Amniotic stem cell (primary cell): ENCODE results near the gene CSRP1.
"Not testable (repeated sequence)": the region's sequence is repeated elsewhere in the genome, so short reads cannot be mapped to it uniquely, and the experiment has no call there.

Experiments
- DNase-seq: peaks from one replicate; lab custom pipeline; 2025; lab: John Stamatoyannopoulos, UW

Gene CSRP1

DNA sequence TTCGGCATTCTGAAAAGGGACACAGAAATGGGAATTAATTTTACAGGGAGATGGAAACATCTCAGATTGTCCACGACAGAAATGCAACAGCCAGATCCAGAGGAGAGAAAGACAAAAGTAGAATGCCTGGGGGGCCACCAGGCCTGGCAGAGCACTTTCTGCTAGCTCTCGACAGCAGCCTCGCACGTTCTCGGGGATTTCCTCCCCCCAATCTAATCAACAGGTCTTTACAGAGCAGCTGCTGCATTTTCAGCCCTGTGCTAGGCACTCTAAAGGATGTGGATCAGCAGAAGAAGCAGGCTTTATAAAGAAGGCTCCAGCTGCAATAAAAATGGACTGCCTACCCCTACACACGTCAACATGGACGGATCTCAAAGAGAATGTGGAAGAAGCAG, 10.6 kb downstream of the CSRP1 start:
- no peak for DNase-seq

- DNase-seq, result no peak
These were observed 11.2 kb downstream of the CSRP1 start for GRCh38 chr1:201495551-201496295.

- DNase-seq, result no peak
These were observed 12.9 kb downstream of the CSRP1 start for GRCh38 chr1:201493757-201494617.

DNA sequence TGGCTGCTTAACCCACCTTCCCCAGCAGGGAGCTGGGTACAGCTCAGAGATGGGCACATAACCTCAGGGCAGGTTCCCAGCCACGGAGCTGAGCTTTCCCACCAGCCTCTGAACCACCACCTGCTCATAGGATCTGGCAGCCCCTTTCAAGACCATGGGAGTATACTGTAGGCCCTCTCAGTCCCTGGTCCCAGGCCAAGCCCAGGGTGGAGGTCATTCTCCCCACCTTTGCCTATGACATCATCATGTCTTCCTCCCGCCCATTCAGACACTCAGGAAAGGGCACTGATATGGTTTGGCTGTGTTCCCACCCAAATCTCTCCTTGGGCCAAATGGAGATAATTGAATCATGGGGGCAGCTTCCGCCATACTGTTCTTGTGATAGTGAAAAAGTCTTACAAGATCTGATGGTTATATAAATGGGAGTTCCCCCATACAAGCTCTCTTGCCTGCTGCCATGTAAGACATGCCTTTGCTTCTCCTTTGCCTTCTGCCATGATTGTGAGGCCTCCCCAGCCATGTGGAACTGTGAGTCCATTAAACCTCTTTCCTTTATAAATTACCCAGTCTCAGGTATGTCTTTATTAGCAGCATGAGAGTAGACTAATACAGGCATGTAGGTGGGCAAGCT, 13.8 kb downstream of the CSRP1 start:
- DNase-seq, result not testable (repeated sequence)

DNA sequence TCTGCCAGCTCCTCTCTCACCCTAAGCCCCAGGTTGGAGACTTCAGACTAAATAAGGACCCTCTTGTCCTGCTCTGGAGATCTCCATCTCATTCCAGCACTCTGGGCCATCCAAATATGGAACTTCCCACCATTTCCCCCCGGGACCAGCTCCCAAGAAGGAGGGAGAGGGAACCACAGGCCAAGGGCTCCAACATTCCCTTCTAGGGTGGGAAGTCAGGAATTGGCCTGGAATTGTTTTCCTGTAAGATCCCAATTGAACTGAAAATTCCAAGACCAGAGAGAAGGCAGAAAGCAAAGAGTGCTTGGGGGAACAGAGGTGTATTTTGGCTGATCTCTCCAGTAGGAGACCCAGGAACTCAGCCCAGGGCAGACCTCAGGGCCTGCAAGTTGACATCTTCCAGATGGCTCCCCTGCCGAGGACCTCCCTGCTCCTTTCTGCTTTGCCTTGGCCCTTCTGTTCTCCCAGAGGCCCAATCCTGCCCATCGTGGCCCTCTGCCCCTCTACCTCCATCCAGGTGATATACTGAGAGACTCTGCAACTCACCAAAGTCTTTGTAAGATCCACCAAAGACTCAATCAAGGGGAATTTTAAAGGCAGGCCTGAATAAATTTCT, 14.9 kb downstream of the CSRP1 start:
- DNase-seq, result no peak

DNA sequence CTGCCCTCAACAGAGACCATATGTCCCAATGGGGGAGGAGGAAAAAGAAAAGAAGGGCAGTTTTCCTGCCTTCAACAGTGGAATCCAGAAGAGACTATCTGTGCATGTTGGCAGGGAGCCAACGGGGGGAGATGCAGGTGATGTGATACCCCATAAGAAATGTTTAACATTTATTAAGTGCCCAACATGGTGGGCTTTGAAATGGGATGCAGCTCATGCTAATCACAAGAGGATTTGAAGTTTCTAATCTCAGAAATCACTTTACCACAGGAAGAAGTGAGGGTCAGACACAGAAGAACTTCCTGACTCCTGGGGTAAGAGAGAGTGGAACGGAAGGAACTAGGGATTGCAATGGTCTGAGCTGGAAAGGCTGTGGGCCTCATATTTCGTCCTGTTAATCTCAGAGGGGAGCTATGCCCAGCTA, 16.2 kb downstream of the CSRP1 start:
- no peak for DNase-seq

GRCh38 chr1:201489643-201490261, 17.2 kb downstream of the CSRP1 start:
- DNase-seq, result no peak

DNA sequence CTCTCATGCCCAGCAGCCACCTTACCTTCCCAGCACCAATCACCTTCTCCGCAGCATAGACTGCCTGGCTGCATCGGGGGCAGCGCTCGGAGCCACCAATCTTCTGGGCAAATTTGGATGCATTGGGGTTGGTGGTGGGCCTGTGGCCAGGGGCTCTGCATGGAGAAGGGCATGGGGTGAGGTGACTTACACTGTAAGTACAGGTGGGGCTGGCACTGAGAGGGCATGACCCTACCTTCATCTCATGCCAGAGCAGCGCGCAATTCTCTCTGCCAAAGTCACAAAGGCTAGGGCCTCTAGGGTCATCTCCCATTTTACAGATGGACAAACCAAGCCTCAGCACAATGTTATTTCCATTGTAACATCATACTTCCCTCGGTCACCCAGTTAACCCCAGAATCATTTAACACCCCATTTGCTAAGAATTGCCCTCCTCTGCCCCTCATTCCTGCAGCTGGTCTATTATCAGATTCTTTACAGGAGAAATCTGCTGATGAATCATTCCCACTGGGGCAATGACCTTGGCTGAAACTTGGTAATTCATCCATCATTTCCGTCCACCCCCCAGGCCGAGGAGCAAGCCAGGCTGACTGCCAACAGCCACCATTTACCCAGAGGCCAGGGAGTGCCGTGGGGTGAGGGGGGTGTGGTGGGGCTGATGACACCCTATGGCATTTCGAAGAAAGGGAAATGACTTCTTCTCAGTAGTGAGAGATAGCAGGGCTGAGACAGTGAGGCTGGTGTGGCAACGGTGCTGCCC, 17.9 kb downstream of the CSRP1 start:
- peak; percentile 51 for DNase-seq

GRCh38 chr1:201487742-201488141, 19.2 kb downstream of the CSRP1 start:
- DNase-seq, result no peak

GRCh38 chr1:201486187-201486586, 20.7 kb downstream of the CSRP1 start:
- no peak for DNase-seq

DNA sequence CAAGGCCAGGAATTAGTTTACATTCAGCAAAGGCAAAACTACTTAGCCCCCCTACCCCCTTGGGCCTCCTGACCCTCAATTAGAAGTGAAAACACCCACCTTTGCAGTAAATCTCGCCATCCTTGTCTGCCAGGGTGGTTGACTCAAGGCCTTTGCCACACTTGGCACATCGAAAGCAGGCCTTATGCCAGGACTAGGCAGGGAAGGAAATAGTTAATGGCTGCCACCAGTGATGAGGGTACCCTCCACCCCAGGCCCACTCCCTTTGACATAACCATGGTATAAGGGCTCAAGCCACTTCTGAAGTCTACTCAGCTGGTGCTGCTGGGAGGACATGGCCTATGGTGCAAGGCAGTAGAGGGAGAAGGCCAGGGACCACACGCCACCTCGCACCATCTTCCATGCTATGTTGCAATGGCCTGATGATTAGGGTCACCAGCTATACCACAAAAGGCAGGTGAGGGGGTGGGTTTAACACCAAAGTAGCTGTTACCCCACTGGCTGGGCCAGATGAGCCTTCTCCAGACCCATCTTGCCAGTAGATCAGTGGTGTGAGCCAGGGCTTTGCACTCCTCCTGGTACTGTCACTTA, 21.6 kb downstream of the CSRP1 start:
- no peak for DNase-seq

DNA sequence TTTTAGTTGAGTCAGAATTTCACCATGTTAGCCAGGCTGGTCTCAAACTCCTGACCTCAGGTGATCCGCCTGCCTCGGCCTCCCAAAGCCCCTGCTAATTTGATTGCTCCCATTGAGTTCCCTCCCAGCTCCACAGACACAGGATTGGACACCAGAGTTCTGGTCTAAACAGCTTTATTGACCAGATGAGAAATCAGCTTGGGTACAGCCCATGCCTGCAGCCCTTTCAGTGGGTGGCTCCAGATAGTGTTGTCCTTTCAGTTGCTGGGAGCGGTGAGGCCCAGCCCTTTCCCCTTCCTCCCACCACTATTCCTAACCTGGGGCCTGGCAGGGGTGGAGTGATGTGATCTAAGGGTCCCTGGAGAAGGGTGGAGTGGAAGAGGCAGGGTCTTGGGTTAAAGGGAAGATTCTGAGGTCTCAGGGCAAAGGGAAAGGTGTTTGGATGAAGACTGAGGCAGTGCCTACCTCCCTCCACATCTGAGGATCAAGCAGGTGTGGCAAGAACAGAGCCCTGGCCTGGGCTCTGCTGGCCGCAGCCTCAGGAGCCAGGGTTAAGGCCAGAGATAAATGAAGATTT, 23.5 kb downstream of the CSRP1 start:
- DNase-seq, result no peak

DNA sequence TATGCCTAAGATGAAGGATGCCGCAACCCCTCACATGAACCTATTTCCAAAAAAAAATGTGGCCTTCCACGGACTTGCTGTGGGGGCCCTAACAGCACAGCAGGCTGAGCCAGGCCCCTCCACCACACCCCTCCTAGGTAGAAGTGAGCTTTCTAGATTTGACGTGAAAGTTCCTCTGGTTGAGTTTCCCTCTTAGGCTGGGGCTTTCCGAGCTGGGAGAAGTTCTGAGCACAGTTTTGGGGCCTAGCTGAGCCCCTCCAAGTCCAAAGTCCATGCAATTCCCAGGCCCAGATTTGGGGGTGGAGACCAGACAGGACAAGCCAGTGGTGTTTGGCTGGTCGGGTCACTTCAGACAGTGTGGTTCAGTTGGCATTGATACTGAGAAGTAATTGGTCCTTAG, 24.2 kb downstream of the CSRP1 start:
- DNase-seq, result no peak

- DNase-seq, result no peak
These were observed 25.0 kb downstream of the CSRP1 start for GRCh38 chr1:201481761-201482493.

DNA sequence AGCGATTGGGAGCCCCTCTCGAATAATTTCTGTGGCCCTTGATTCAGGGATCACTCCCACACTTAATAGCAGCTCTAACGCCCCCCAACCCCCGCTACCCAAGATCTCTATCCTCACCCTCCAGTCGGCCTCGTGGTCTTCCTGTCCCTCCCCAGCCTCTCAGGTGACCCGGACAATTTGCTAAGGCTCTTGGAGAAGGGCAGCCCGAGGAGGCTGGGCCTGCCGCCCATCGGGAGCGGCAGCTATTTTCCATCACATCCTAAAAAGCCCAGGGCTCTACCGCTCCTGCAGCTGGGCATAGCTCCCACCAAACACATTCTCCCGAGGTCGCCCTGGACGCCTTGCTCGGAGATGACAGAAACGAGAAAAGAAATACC, 25.9 kb downstream of the CSRP1 start:
- DNase-seq, result no peak

DNA sequence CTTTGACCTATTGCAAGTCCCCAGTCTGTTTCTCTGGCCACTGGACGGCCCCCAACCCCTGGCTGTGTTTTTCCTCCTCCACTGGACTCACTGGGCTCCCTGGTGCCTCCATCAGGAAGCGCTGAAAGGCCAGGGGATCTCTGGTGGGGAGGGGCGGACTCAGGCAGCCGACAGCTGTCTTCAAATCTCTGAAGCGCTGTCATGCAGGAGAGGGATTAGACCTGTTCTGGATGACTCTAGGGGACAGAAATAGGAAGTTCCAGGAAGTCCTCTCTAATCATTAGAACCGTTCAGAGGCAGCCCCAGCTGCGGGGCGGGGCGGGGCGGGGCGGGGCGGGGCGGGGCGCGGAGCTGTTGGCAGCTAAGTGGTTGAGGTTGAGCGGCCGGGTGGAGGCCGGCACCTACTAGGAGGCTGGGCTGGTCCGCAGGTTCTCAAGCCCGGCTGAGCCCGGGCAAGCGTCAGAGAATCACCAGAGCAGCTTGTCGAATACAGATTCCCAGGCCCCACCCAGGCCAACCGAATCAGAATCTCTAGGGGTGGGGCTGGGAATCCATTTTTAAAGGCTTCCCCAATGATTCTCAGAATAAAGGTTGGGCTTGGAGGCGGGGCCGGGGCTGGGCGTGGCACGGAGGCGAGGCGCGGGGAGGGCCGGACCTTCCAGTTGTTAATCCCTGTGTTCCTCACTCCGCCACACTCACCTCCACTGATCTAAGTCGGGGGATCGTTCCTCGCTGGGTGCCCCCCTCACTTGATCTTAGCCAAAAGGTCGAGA, 26.5 kb downstream of the CSRP1 start:
- DNase-seq, result no peak

DNA sequence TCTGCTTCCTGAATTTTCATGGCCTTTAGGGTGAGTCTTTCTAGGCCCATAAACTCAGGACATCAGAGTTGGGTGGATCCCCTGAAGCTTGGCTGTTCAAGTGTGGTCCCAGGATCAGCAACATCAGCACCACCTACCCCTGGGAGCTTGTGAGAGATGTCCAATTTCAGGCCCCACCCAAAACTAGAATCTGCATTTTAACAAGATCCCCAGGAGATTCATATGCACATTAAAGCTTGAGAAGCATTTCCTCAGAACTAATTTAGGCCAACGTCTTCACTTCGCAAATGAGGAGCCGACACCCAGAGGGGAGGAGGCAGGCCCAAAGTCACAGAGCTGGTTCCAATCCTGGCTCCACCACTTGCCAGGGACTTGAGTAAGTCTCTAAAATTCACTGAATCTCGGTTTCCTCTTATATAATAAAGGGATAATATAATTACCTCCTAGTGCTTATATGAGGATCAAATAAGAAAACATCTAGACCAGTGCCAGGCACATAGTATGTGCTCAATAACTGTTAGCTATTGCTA, 27.7 kb downstream of the CSRP1 start:
- no peak for DNase-seq

- DNase-seq, result not testable (repeated sequence)
These were observed 28.3 kb downstream of the CSRP1 start for GRCh38 chr1:201478666-201479065.
